Epidermal melanocyte (primary cell): ENCODE results near the gene MUC6.

ENCODE experiments used
- DNase-seq: peaks from one replicate; pipeline ENCODE4 v3.0.0; 2011; ENCODE audit warnings: low spot score; ENCODE audit not compliant: insufficient read length

MUC6 gene

DNA sequence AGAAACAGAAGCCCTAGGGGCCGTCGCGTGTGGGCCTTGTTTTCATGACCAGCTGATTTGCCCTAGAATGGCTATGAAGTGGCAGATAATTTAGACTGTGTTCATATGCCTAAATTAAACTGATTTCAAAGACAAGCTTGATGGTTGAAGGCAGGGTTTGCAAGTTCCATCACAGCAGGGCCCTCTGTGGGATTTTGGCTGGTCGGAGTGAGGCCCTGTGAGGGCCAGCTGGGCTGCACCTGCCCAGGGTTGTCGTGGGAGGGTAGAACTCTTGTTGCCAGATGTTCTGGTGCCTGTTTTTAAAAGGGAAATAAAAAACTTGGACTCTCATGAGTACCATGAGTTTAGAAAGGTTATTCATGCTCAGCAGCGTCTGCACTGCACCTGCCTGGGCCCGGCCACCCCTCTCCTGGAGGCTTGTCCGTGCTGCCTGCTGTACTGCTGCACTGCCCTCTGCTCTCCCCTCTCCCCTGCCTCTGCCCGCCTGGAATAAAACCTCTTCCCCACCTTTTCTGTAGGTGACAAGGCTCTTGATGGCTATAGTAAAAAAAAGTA is 66.8 kb downstream of the MUC6 start:
- DNase-seq: no peak

DNA sequence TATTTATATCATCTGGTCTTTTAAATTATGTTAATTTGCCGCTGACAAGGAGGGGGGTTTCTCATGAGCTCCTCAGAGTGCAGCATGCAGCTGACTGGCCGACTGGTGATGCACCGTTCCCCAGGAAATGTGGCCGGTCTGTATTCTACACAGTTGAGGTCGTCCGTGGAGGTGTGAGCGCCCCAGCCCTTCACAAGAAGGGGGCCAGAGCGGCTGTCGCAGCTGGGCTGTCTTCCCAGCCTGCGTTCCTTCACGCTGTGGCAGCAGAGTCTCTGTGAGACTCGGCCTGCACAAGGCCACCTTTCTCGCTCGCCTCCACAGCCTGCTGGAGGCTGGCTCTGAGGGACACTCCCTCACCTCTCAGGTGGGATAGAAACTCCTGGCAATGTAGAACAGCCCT is 67.7 kb downstream of the MUC6 start:
- no peak for DNase-seq

DNA sequence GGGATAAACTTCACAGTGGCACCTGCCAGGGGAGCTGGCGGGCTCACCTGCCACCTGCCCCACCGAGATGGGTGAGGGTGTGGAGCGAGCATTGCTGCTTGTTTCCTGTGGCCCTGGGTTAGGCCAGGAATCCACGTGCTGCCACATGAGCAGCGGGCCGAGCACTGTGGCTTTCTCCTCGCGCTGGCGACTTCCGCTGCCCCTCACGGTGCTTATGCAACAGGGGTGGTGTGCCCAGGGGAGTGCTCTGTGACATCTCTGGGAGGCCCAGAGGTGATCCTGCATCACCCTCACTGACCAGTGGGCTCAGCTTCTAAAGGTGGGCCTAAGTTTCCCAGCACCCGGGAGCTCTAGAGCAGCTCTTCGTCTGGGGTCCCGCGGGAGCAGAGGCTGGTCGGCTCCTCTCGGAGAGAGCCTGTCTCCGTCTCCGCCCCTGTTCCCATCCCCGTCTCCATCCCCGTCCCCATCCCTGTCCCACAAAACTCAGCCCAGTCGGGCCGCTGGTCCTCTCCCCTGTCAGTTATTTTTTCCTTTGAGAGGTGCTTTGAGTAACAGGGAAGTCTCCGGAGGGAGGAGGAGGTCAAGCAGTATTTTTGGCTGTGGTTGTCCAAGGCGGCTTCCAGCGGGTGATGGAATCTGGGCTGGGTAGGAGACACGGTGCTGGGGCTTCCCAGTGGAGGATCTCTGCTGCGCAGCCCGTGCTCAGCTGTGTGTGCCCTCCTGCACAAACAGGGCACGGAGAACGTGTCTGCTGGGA is 68.3 kb downstream of the MUC6 start:
- no peak for DNase-seq

DNA sequence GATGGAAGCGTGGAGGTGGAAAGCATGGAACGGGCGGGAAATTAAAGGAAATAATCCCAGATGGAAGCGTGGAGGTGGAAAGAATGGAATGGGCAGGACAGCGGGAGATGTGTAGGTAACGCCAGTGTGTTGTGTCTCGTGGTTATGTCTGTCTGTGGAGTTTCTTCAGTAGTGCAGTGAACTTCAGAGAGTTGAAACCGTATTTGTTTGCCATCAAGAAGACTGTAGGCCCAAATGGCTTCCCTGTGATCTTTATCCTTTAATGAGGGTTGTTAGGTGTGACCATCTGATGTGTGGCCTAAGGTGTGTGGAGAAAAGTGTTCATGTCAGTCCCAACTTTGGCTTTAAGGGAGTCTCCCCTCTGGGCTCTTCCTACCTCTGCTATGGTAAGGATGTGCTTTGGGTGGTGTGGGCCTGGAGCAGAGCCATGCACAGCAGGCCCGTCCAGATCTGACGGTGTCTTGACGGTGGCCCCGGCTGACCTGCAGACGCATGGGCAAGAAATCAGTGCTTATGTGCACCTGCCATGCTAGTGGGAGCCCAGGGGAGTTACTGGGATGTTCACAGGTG is 71.2 kb downstream of the MUC6 start:
- no peak for DNase-seq

DNA sequence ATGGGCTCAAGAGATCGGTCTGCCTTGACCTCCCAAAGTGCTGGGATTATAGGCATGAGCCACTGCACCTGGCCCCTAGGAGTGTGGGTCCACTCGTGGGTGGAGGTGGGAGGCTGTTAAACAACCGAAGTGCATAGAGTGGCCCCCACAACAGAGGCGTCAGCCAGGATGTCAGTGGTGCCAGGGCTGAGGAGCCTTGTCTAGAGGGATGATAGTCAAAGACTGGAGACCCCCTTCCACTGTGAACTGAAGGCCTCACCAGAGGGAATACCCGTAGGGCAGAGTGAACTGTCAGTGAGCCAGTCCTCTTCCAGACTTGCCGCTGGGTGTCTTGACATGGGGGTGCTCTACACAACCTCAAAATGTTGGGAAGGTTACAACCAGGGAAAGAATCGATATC is 72.7 kb downstream of the MUC6 start:
- DNase-seq: no peak
